Natural killer cell (primary cell): ENCODE results near the gene DRAP1. TPM values are rescaled to one million over a fixed set of nuclear protein-coding genes. Genes with fewer than 3 reads are reported as not detected.

Experiments used
- ATAC-seq, 3 donors: fragments of 150-1000 bp in 2 of 3; fragments of 200-7000 bp in 1 of 3; cut with Tn5 transposase; 1 replicate in 1 of 3; 2 replicates in 2 of 3; pipeline ENCODE4 v1.10.0; 2021; ENCODE audit warnings: mild to moderate bottlenecking in 2 of 3, moderate library complexity in 2 of 3
- DNase-seq, 2 donors: peaks; one replicate each; pipeline versions ENCODE4 v3.0.0 to v3.0.0-alpha.2; 2013 to 2021; ENCODE audit warnings: mixed read lengths in 1 of 2
- H3K27ac ChIP-seq: one replicate; pipeline ENCODE4 v1.5.1; 2013; ENCODE audit warnings: mild to moderate bottlenecking, low read length
- H3K27me3 ChIP-seq: one replicate; pipeline ENCODE4 v1.6.1; 2013; ENCODE audit warnings: low read length; ENCODE audit not compliant: control insufficient read depth, insufficient read depth
- H3K36me3 ChIP-seq: one replicate; pipeline ENCODE4 v1.6.1; 2013; ENCODE audit warnings: low read length; ENCODE audit not compliant: control insufficient read depth, insufficient read depth
- H3K4me1 ChIP-seq: one replicate; pipeline ENCODE4 v1.6.1; 2013; ENCODE audit warnings: low read length; ENCODE audit not compliant: control insufficient read depth, insufficient read depth
- H3K4me3 ChIP-seq: one replicate; pipeline ENCODE4 v1.5.1; 2013; ENCODE audit warnings: low read length
- H3K9me3 ChIP-seq: one replicate; pipeline ENCODE4 v1.6.1; 2013; ENCODE audit warnings: low read length; ENCODE audit not compliant: control insufficient read depth, insufficient read depth
- H3K27ac Mint-ChIP-seq, 2 donors: one replicate each; pipeline ENCODE4 v1.8.0; 2022; ENCODE audit warnings: mild to moderate bottlenecking in 2 of 2, mixed read lengths in 2 of 2, moderate library complexity in 1 of 2
- H3K27me3 Mint-ChIP-seq, 2 donors: one replicate each; pipeline ENCODE4 v1.8.0; 2022; ENCODE audit warnings: low read depth in 2 of 2, mixed read lengths in 2 of 2
- H3K36me3 Mint-ChIP-seq: one replicate; pipeline ENCODE4 v1.8.0; 2022; ENCODE audit warnings: mixed read lengths
- H3K4me1 Mint-ChIP-seq, 2 donors: one replicate each; pipeline ENCODE4 v1.8.0; 2022; ENCODE audit warnings: mixed read lengths in 2 of 2
- H3K4me3 Mint-ChIP-seq: one replicate; pipeline ENCODE4 v1.8.0; 2022; ENCODE audit warnings: mild to moderate bottlenecking, moderate library complexity, mixed read lengths
- H3K9me3 Mint-ChIP-seq, 2 donors: one replicate each; pipeline ENCODE4 v1.8.0; 2022; ENCODE audit warnings: mixed read lengths in 2 of 2
- CTCF ChIP-seq: fragments of 200-600 bp; IDR thresholded peaks from one replicate; pipeline ENCODE4 v1.8.0; 2022; ENCODE audit warnings: antibody characterized with exemption
- WGBS: methylation state at CpG from one replicate; pipeline ENCODE4 v1.1.7; 2013; ENCODE audit warnings: missing lambda C conversion rate; ENCODE audit not compliant: insufficient coverage; 5-methylcytosine and 5-hydroxymethylcytosine counted together
- intact Hi-C: fragments of 100-400 bp; cut with micrococcal nuclease; formaldehyde crosslinking; loops from one replicate; pipeline ENCODE4 v1.14.2; 2022
- total RNA-seq, 4 donors: library from RNA; stranded (reverse); fragments of 120-200 nt in 1 of 4; gene quantifications; one replicate each; pipeline versions ENCODE4 v1.2.3 to v1.2.4, GENCODE V29; 2013 to 2022

The DRAP1 gene
- total RNA-seq, 3 donors from 2014 or later (not counting 1 experiment from before 2014, with no cell fraction given): 114 to 115 (median 115) TPM

- Mint-ChIP-seq H3K9me3 (no peaks in the 10 kb centered on the region), H3K27ac (peak overlapping the region in 1 of 2 donors; percentile 98), H3K27me3 (peaks cover 0 to 5% of the 10 kb centered on the region in 2 donors), H3K36me3 (no peaks in the 10 kb centered on the region), H3K4me1 (peaks cover 12 to 23% of the 10 kb centered on the region in 2 donors), H3K4me3 (peak overlapping the region; percentile 72)
- ATAC-seq (peak in 2 of 3 donors; percentile 37 to 42), DNase-seq (peak; percentile 66 to 69)
- Histone ChIP-seq H3K9me3 (no peaks in the 10 kb centered on the region), H3K4me1 (peaks cover 43% of the 10 kb centered on the region), H3K27ac (no peak overlapping the region), H3K36me3 (no peaks in the 10 kb centered on the region), H3K27me3 (peaks cover 5% of the 10 kb centered on the region), H3K4me3 (peak overlapping the region; percentile 30)
- intact Hi-C loops: loop anchor here (1.0 kb wide), 1 partner anchor 9 kb away; the partner anchor contains the start of gene CCDC85B
- no peak for TF ChIP-seq CTCF
- WGBS: 3% methylated on average over 78 of the region's 78 CpGs
Observed at GRCh38 chr11:65899356-65900124, 19.7 kb upstream of the DRAP1 start.

- 2% methylated on average over 80 of the region's 80 CpGs for WGBS
- Mint-ChIP-seq H3K36me3 (no peaks in the 10 kb centered on the region), H3K4me3 (peak within 1 kb of the TSS; percentile 72), H3K27ac (peak within 1 kb of the TSS; percentile 90 to 98), H3K9me3 (no peaks in the 10 kb centered on the region), H3K27me3 (peaks cover 0 to 5% of the 10 kb centered on the region in 2 donors), H3K4me1 (peaks cover 12 to 23% of the 10 kb centered on the region in 2 donors)
- intact Hi-C loops: loop anchor here (1.0 kb wide), 1 partner anchor 10 kb away; the partner anchor contains the start of gene CCDC85B
- Histone ChIP-seq H3K36me3 (no peaks in the 10 kb centered on the region), H3K4me1 (peaks cover 38% of the 10 kb centered on the region), H3K27me3 (peaks cover 5% of the 10 kb centered on the region), H3K4me3 (peak within 1 kb of the TSS; percentile 30), H3K9me3 (no peaks in the 10 kb centered on the region), H3K27ac (peak within 1 kb of the TSS; percentile 15)
- peak; percentile 91 to 96 for DNase-seq
- peak; percentile 66 to 86 (median 78) for ATAC-seq
- no peak for TF ChIP-seq CTCF
Observed at GRCh38 chr11:65900125-65900898, 18.9 kb upstream of the DRAP1 start, which contains the start of gene FOSL1. Gene FOSL1, minus strand, starts transcription at chr11:65900388. Its CDS starts 49 bp downstream, at chr11:65900339.

GRCh38 chr11:65900899-65901180, 18.4 kb upstream of the DRAP1 start:
- Mint-ChIP-seq H3K9me3 (no peaks in the 10 kb centered on the region), H3K36me3 (no peaks in the 10 kb centered on the region), H3K27me3 (peaks cover 0 to 5% of the 10 kb centered on the region in 2 donors), H3K27ac (peak overlapping the region; percentile 90 to 98), H3K4me3 (peak overlapping the region; percentile 45), H3K4me1 (peaks cover 12 to 23% of the 10 kb centered on the region in 2 donors)
- H3K4me3 ChIP-seq: peak overlapping the region; percentile 20
- peaks cover 38% of the 10 kb centered on the region for H3K4me1 ChIP-seq
- H3K36me3 ChIP-seq: no peaks in the 10 kb centered on the region
- H3K27me3 ChIP-seq: peaks cover 5% of the 10 kb centered on the region
- TF ChIP-seq CTCF: no peak
- WGBS: 85% methylated on average over 10 of the region's 11 CpGs
- DNase-seq: no peak
- no peaks in the 10 kb centered on the region for H3K9me3 ChIP-seq
- H3K27ac ChIP-seq: peak overlapping the region; percentile 15
- no peak for ATAC-seq
- intact Hi-C loops: loop anchor here (1.0 kb wide), 1 partner anchor 11 kb away; the partner anchor contains the start of gene CCDC85B
